GM12873 (cell line): ENCODE measurements around the gene GPR75.

Experiments
- CTCF ChIP-seq: IDR thresholded peaks from 2 replicates; pipeline ENCODE4 v1.5.1; 2012; ENCODE audit warnings: low read depth, mild to moderate bottlenecking, moderate library complexity, low read length, control low read depth; ENCODE audit not compliant: insufficient read depth; ENCODE audit errors: missing control alignments

The GPR75 gene

GRCh38 chr2:53828331-53828730 lies 31.4 kb downstream of the GPR75 start:
- no peak for TF ChIP-seq CTCF

- TF ChIP-seq CTCF: no peak
These were observed 32.2 kb downstream of the GPR75 start for GRCh38 chr2:53827398-53828175.

- TF ChIP-seq CTCF: no peak
These were observed 33.0 kb downstream of the GPR75 start for GRCh38 chr2:53826587-53827397.

GRCh38 chr2:53826030-53826410 lies 33.7 kb downstream of the GPR75 start:
- TF ChIP-seq CTCF: no peak

GRCh38 chr2:53823639-53824038 lies 36.1 kb downstream of the GPR75 start:
- TF ChIP-seq CTCF: peak; percentile 30

GRCh38 chr2:53821810-53822209 lies 38.0 kb downstream of the GPR75 start:
- no peak for TF ChIP-seq CTCF

- no peak for TF ChIP-seq CTCF
These were observed 39.1 kb downstream of the GPR75 start for GRCh38 chr2:53820711-53821110.
